Fibroblast of peridontal ligament (primary cell): ENCODE measurements around the gene CPED1.
A peak's percentile ranks its signal among the peaks of the same experiment; 100 is the strongest.
"Not testable (repeated sequence)": the region's sequence is repeated elsewhere in the genome, so short reads cannot be mapped to it uniquely, and the experiment has no call there.

Experiments used
- DNase-seq: peaks from one replicate; pipeline ENCODE4 v3.0.0-alpha.2; 2010; ENCODE audit errors: extremely low read depth

The CPED1 gene

DNA sequence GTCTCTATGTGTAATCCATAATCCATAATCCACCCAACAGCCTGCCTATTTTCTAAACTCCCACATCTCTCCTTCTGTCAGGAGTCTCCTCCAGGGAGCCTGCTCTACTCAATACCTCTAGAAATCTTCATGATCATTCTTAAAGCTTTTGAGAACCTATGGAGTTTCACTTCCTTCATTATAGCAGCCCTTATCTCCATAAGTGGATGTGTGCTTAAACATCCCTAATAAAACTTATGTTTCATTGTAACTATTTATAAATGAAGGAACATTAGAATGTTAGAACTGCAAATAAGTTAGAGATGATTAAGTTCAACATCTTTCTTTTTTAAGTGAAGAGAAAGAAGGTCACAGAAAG lies 8.5 kb downstream of the CPED1 start:
- DNase-seq, result no peak

DNA sequence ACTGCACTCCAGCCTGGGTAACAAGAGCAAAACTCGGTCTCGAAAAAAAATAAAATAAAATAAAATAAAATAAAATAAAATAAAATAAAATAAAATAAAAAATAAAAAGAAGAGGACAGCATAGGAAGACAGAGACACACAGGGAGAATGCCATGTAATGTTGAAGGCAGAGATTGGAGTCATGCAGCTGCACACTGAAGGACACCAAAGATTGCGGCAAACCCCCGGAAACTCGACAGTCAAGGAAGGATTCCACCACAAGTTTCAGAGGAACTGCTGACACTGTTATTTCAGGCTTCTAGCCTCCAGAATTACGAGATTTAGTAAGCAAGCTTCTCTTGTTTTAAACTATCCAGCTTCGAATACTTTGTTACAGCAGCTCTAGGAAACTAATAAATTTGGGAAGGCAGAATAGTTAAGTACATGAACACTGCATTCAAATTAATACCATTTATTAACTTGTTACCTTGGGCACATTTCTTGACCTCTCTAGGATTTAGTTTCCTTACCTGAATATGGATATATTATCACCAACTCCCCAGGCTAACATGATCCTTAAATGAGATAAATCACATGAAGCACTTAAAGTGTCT lies 9.5 kb downstream of the CPED1 start:
- peak; percentile 32 for DNase-seq

DNA sequence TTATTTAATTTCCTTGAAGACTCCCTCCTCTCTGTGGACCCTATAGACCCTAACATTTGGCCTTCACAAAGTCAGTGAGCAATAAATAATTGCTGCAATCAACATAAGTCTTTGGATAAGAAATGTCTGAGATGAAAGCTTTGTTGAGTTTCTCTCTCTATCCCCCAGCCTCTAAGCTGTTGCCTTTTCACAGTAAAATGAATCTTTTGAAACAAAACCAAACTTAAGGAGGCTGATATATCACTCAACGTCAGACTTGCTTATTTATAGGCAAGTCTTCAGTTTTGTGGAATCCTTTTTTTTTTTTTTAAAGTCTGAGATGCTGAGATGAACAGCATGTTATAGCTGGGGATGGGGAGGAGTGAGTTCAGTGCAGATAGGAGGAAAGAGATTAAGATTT lies 10.0 kb downstream of the CPED1 start:
- no peak for DNase-seq

DNA sequence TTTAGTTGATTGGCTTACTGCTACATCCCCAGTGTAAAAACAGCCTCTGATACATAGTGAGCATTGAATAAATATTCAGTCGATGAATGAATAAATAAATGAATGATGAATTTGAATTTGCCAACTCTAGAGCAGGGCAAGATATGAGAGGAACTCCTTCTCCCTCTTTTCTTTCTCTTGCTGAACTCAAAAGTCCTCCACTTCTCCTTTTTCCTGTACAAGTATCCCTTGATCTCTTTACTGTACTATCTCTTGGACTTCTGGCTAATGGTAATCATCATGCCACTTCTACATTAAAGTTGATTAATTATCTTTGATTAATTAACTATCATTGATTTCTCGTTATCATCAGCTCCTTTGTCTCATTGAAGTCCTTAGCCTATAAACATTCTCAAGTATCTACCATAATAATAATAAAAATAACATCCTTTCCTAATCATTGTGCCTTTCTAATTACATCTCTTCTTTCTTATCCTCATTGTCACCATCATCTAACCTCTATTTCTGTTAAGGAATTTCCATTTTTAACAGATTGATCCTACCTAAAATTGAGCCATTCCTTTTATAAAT lies 10.6 kb downstream of the CPED1 start:
- DNase-seq, result no peak

DNA sequence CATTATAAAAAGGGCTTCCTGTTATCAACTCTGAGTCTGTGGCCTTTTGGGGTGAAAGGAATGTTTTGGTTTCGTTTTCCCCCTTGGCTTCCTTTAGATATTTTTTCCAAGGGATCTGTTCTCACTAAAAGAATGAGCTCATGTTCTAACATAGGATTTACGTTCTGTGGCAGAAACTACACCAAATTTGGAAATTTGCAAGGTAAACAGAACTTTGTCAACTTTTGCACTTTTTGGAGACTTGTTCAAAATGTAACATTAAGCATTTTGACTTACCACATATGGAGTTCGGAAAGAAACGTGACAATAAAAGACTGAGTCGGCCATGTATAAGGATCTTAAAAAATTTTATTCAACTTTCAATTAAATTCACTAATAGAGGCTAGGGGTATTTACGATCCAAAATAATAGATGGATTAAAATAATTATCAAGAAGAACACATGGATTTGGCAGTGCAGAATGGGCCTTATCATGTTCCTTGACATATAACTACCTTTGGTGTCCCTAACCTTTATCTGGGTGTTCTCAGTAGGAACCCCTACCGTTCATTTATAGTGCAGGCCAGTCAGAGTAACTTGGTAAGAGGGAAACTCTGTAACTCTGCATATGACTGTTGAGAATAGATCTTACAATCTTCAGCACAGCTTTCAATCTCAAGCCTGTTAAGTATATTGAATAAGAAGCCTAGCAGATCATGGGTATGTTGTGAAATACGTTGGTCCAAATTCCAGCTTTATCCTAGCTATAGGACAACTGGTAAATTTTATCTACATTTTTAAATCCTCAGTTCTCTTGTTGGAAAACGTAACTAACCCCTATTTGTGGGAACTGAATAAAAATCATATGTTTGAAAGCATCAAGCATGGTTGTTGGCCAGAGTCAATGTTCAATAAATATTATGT lies 11.8 kb downstream of the CPED1 start:
- DNase-seq, result peak; percentile 92

DNA sequence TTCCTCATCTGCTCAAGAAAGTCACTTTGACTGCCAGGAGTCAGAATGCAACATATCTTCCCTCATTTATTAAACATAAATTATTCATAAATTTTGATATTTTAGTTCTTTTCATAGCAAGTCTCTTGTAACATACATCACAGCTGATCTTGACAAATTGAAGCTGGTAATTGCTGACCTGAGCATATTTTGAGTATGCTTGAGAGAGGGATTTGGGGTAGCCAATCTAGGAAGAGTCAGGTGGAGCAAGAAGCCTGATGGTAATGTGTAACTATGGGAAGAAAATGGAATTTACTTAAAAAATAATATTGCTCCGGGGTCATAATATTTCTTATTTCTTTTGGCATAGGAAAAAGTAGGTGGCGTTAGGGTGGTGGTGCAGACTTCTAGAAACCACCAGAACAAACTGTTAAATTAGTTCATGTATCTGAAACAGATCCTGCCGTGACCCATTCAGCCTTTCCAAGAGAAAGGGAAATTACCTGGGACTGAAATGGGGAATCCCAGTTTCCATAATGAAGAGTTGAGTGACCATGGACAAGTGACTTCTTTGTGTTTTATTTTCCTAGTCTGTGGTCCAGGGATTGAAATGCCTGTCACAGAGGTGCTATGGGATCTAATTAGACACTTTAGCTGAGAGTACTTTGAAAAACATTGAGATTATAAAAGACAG lies 12.9 kb downstream of the CPED1 start:
- no peak for DNase-seq

DNA sequence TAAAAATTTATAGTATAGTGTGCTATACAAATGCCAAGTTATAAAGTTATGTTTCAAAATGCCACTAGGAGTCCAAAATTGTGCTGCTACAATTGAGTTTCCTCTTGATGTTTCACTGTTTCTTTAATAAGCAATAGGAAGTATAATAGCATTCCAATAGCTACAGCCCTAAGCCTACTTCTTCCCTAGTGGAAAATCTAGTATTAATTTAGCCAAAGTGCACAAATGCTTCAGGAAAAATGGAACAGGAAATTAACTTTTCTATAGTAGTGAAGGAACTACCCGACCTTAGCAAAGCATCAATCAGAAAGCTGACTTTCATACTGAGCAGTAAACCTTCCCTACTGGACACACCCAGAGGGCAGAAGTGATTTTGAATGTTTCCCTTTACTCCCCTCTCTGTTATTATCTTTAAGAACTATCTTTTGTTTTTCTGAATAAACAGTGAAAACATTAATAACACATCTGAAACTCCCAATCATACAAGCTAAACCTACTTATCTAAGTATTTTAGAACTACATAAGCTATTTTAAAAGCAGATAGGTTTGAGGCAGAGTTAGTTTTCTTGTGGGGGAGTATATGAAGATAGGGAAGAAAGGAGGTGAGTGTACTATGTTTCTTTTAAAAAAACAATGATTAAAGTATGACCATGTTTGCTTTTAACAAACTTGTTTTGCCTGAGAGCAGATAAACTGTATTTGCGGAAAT lies 13.7 kb downstream of the CPED1 start:
- peak; percentile 41 for DNase-seq

DNA sequence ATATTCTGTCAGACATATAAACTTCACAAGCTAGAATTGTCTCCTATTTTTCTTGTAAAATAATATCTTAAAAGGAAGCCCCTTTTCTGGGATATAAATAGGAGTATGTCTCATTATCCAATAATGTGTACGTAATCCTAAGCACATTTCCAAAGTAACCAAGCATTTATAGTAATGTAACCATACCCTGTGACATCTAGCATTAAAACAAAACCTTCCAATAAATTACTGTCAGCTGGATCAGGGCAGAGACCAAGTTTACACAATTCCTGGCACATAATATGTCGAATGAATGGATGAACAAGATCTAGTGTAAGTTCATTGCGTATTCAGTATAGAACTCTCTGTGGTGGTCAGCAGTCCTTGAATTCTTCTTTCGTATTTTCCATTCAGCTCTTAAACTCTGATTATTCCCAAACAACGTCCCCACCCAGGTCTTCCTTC lies 14.3 kb downstream of the CPED1 start:
- DNase-seq, result peak; percentile 82

DNA sequence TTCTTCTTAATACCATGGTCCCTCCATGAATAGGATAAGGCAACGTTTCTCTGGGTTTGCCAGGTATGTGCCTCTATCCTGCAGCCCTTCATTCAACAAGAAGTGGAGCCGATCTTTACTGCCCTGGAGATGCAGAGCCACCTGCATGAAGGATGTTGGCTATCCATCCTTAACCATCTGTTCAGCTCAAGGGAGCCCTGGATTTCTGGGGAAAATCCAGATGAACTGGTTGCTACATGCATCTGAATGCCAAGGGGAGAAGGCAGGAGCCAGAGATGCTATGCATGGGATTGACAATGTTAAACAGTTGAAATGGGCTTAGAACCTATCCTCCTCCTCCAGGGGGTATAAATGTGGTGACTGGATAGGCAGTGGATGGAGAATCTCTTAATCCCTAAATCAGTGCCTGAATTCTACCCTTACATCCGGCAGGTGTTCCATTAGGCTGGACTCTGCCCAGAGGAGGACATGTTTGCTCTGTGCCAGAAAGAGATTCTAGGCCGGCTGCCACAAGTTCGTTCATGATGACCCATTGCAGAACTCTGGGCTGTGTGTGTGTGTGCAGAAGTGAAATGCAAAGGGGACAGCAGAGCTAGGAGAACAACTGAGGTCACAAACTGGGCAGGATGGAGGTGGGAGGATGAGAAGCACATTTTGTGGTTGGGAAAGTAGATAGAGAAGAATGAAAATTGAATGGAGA lies 15.6 kb downstream of the CPED1 start:
- DNase-seq, result no peak

DNA sequence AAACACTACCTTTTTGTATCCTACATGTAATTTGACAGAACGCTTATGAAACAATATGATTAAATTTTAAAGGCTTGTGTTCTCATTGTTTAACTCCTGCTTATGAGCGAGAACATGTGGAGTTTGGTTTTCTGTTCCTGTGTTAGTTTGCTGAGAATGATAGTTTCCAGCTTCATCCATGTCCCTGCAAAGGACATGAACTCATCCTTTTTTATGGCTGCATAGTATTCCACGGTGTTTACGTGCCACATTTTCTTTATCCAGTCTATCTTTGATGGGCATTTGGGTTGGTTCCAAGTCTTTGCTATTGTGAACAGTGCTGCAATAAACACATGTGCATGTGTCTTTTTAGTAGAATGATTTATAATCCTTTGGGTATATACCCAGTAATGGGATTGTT lies 16.5 kb downstream of the CPED1 start:
- DNase-seq, result not testable (repeated sequence)

DNA sequence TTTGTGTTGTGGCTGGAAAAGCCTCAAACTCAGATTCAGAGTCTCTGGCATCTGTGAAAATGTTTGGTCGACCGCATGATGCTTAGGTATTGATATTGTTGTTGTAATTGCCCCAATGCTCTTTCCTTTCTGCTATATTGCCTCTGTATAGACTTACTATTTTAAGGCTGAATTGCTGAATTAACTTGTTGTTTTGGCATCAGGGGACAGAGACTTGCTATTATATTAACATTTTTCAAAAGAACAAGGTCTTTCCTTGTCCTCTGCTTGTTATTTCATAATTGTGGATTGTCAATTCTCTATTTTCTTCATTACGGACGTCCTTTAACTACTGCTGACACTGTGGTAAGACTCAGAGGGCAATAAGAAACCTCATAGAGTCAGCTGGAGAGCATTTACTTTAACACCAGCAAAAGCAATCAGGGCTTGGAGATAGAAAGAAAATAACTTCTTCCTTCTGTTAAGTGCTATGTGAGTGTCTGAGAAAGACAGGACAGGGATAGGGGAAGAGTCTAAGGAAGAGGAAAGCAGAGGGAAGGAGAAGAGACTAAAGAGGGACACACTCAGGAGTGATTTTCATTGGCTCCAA lies 17.6 kb downstream of the CPED1 start:
- DNase-seq, result peak; percentile 33

DNA sequence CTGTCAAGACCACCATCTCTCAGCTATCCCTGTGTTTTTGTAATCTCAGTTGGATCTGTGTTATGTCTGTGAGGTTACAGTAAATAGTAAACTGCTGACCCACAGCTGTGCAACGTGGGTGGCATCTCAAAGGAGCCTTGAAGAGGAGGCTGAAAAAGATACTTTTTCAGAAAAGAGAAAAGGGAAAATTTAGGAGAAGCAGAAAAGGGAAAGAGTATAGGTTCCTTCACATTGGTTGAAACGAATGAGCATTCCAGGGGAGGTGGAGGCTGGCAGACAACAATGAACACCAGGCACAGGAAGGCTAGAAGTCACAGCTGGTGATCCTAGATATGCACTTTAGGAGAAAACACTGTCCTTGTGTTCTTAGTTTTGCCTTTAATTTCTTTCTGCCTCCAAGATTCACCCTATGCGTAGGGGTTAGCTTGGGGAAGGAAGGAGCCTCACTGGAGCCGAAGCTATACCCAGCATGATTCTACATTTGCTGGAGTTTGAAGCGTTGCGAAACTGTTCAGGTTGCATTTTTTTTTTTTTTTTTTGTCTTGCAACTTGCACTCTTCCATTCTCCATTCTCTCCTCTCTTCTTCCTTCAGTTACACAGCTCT lies 18.3 kb downstream of the CPED1 start:
- DNase-seq, result peak; percentile 33

DNA sequence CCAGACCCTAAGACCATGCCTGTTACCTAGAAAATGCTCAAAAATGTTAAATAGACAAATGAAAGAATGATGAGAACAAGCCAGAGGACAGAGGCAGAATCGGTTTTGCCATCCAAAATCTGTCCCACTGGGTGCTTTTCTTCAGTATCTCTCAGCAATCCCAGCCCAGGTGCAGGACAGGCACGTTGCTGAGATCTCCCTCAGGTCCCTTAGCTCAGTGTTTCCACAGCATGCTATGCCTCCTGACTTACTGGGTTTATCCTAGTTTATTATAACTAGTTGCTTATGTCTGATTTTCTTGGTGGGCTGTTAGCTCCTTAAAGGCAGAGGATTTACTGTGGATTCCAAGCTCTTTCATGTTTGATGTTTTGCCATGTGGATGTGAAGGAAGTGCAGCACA lies 20.3 kb downstream of the CPED1 start:
- DNase-seq, result no peak

DNA sequence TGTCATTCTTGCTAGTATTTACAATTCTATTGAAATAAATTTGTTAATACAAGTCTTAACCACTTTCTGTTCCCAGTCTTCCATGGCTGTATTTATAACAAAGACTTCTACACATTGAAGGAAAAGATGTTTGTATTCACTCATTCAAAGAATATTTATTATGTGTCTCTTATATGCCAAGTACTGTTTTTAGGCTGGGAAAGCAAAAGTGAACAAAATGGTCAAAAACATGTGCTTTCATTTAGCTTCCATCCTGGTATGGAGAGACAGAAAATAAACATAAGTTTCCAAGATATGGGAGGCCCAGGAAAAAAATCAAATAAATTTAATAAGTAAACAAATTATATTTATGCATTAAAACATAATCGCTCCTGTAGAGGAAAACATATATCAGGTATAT lies 22.9 kb downstream of the CPED1 start:
- peak; percentile 77 for DNase-seq

DNA sequence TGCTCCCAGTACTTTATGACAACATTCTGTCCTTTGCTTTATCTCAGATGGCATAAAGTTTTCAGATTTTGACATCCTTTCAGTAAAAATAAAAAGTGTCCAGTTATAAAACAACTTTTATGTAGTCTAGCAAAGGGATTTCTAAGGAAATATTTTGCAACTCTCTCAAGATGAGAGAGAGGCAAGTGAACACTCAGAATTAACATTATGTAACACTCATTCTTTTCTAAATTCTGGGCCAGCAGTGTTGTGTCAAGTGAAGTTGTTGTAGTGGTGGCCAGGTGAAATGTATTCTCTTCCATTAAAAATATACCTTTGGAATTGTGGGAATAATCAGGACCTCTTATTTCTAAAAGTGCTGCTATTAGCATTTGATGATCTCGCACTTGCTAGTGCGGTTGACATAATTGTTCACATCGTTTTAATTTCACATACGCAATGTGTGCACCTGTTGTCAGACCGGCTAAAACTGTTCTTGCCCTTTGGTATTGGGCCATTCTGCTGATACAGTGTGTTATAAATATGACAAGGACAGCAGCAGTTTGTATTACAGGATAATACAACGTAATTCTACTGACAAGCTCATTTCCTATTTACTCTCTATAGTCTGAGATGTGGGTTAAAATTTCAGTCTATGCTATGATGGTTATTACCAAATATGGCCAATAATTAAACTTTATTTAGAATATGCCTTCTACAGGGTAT lies 23.8 kb downstream of the CPED1 start:
- no peak for DNase-seq

DNA sequence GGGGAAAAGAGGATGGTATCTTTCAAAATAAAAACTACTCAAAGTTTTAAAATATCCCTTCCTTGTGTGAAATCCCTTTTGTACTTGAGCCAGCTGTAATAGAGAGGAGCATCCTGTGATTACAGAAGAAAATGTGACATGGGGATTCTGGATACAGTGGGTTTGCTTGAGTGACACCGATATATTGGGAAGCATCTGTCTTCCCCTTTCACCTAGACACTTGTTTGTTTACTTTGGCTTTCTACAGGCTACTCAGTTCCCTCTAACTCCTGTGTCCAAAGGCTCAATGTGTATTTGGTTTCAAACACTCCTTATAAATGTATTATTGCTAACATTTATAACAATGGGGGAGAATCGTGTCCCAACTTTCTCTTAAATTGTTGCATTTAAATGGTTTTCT lies 24.4 kb downstream of the CPED1 start:
- no peak for DNase-seq

DNA sequence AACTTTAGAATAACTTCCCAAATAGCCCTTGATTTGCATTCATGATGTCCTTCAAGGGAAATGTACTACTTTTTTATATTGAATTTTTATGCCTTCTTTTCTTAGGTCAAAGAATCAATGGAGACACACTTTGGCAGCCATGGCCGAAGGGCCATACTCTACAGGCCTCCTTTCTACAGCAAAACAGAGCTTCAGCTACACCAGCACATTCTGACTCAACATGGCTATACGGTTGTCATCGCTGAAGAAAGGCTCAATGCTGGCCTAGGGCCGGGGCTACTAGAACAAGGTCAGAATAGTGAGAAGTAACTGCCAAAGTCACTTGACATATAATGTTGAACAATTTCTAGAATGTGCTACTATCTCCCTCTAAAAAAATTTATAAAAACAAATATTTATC lies 27.0 kb downstream of the CPED1 start:
- no peak for DNase-seq

DNA sequence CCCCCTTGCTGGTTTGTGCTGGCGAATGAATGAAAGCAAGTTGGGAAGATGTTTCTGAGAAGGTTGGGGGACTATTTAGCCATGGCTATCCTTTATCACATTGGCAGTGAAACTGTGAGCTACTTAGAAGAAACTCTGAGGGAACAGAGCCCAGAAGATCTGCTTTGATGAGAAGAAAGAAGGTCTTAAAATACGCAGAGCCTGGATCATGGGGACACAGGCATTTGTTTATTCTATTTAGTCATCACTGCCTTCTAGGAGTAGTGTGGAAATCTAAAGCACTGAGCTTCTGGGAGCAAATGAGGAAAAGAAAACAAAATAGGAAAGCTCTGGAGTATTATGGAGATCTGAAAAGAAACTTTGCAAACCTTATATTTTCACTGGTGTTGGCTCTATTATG lies 28.5 kb downstream of the CPED1 start:
- DNase-seq, result peak; percentile 91

DNA sequence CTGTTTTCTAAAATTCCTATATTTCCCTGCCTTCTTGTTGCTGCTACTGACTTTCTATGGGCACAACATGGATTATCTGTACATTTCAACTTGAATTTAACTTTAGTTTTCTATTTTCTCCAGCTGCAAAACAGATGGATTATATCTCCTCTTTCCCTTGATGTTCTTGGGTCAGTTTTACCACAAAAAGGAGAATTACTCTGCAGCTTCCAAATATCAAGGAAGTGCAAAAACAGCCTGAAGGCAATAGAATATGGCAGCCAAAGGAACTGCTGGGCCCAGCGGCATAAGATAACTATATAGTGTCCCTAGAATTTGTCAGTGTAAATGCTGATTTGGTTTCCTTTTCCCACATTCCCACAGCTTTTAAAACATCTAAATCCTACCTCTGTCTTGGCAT lies 29.1 kb downstream of the CPED1 start:
- DNase-seq, result no peak

DNA sequence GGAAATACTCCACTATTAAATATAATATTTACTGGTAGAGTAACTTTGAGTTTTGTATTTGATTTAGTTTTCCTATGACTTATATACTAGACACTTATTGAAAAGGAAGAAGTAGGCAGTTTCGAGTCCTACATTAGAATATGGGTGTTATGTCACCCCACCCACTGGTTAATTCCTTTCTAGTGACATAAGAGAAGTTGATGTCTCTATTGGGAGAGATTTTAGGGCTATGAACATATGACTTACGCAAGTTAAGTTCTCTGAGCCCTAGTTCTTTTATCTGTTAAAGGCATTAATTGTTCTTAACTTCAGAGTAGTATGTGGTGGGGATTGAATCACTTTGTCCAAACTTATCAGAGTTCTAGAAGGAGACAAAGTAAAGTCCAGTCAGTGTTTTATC lies 30.5 kb downstream of the CPED1 start:
- DNase-seq, result peak; percentile 68
